HL-60/S4 treated with phorbol 12-myristate 13-acetate at 8.2 ng/mL for 4 days and 3 days (cell line): ENCODE data around the gene SPATA6L.

ENCODE experiments used
- in situ Hi-C: fragments of 300-500 bp; cut with MboI; formaldehyde crosslinking; loops from 2 replicates; pipeline ENCODE4 v1.15.0; 2022; ENCODE audit warnings: low sequenced_read_pairs

The SPATA6L gene

GRCh38 chr9:4558371-4558998, 107.8 kb downstream of the SPATA6L start:
- in situ Hi-C loops = no loop called here

- in situ Hi-C loops = no loop called here
Measured at GRCh38 chr9:4555236-4555635, 111.0 kb downstream of the SPATA6L start.

GRCh38 chr9:4553951-4554381, 112.3 kb downstream of the SPATA6L start:
- in situ Hi-C loops = no loop called here

- in situ Hi-C loops = no loop called here
Measured at GRCh38 chr9:4550777-4551484, 115.3 kb downstream of the SPATA6L start.

- in situ Hi-C loops = no loop called here
Measured at GRCh38 chr9:4549751-4550295, 116.5 kb downstream of the SPATA6L start.

- in situ Hi-C loops = no loop called here
Measured at GRCh38 chr9:4548811-4549725, 117.2 kb downstream of the SPATA6L start.
